GM12878 (cell line): ENCODE results near the gene RASL10A. TPM values are rescaled to one million over a fixed set of nuclear protein-coding genes. Genes with fewer than 3 reads are reported as not detected.

Experiments
- ATAC-seq: fragments of 200-7000 bp; cut with Tn5 transposase; 3 replicates; pipeline ENCODE4 v1.9.1; 2020; ENCODE audit warnings: mild to moderate bottlenecking, moderate library complexity
- BruUV-seq: library from RNA; stranded (reverse); fragments of 400-500 nt; replicated peaks from 2 replicates; lab custom pipeline; 2021; lab: Mats Ljungman, UMichigan
- CTCF ChIA-PET: fragments of 300-600 bp; sonication (Branson Sonifier 250); formaldehyde crosslinking; extraction: SDS; loops from one replicate; lab custom pipeline; 2021; ENCODE audit warnings: inconsistent platforms; lab: Yijun Ruan, JAX
- POLR2A ChIA-PET: fragments of 350-600 bp; formaldehyde crosslinking; extraction: SDS; loops from one replicate; lab custom pipeline; 2021; ENCODE audit warnings: inconsistent platforms; lab: Charles Lee
- RAD21 ChIA-PET: fragments of 300-600 bp; sonication (Branson Sonifier 250); formaldehyde crosslinking; loops from one replicate; lab custom pipeline; 2023; ENCODE audit warnings: antibody characterized with exemption; ENCODE audit not compliant: unreplicated experiment; lab: Charles Lee
- SMC1A ChIA-PET: fragments of 300-600 bp; sonication (Branson Sonifier 250); formaldehyde crosslinking; loops from one replicate; lab custom pipeline; 2023; ENCODE audit not compliant: unreplicated experiment, uncharacterized antibody; lab: Charles Lee
- DNase-seq: peaks from one replicate; pipeline ENCODE4 v3.0.0-alpha.2; 2011; ENCODE audit warnings: low read depth, low spot score
- FAIRE-seq: peaks from 3 replicates; lab custom pipeline; 2011; peaks lifted over from hg19 to GRCh38; lab: Jason Lieb, UNC
- H2AFZ ChIP-seq: 2 replicates; pipeline ENCODE4 v1.6.0; 2011; ENCODE audit warnings: low read depth, low read length, control low read depth; ENCODE audit not compliant: control insufficient read depth
- H3K27ac ChIP-seq: 2 replicates; pipeline ENCODE4 v1.5.1; 2011; ENCODE audit warnings: control low read depth; ENCODE audit not compliant: control insufficient read depth, insufficient read depth
- H3K27me3 ChIP-seq, 2 experiments: replicated peaks in 1 of 2; 2 replicates each; pipeline versions ENCODE4 v1.6.0 to v1.6.1; 2011; ENCODE audit warnings: low read length in 1 of 2; ENCODE audit not compliant: control insufficient read depth in 2 of 2, insufficient read depth in 2 of 2
- H3K36me3 ChIP-seq, 2 experiments: 2 replicates each; pipeline ENCODE4 v1.5.1; 2011; ENCODE audit warnings: low read length in 1 of 2; ENCODE audit not compliant: control insufficient read depth in 2 of 2, insufficient read depth in 2 of 2
- H3K4me1 ChIP-seq: 2 replicates; pipeline ENCODE4 v1.6.1; 2011; ENCODE audit warnings: mild to moderate bottlenecking, low read length, moderate library complexity, mixed read lengths; ENCODE audit not compliant: control insufficient read depth, insufficient read depth
- H3K4me2 ChIP-seq: 2 replicates; pipeline ENCODE4 v1.6.0; 2011; ENCODE audit warnings: control low read depth; ENCODE audit not compliant: control insufficient read depth, insufficient read depth
- H3K4me3 ChIP-seq: fragments of 200-600 bp; sonication (generic); 2 replicates; pipeline ENCODE4 v1.5.1; 2016
- H3K79me2 ChIP-seq: 2 replicates; pipeline ENCODE4 v1.6.0; 2011; ENCODE audit warnings: low read length; ENCODE audit not compliant: control insufficient read depth, insufficient read depth
- H3K9ac ChIP-seq: 2 replicates; pipeline ENCODE4 v1.8.0; 2011; ENCODE audit warnings: low read length, control low read depth, mixed read lengths; ENCODE audit not compliant: control insufficient read depth, insufficient read depth
- H3K9me3 ChIP-seq: replicated peaks from 3 replicates; pipeline ENCODE4 v1.5.1; 2011; ENCODE audit warnings: mild to moderate bottlenecking, low read length; ENCODE audit not compliant: control insufficient read depth, insufficient read depth
- H4K20me1 ChIP-seq: 2 replicates; pipeline ENCODE4 v1.6.0; 2011; ENCODE audit not compliant: control insufficient read depth, insufficient read depth
- EGR1 ChIP-seq, 2 experiments: IDR thresholded peaks; 1 replicate in 1 of 2; 2 replicates in 1 of 2; pipeline ENCODE4 v1.6.1; 2011 to 2012; ENCODE audit warnings: low read depth in 2 of 2, low read length in 2 of 2, borderline replicate concordance in 1 of 2, mild to moderate bottlenecking in 1 of 2, moderate library complexity in 1 of 2
- ETV6 ChIP-seq, 2 experiments: fragments of 450-650 bp in 1 of 2; IDR thresholded peaks in 1 of 2; conservative IDR thresholded peaks in 1 of 2; 2 replicates each; pipeline ENCODE4 v1.6.1; 2014; ENCODE audit warnings: antibody characterized with exemption in 1 of 2, borderline replicate concordance in 1 of 2, low read depth in 1 of 2, mild to moderate bottlenecking in 1 of 2, moderate library complexity in 1 of 2
- IRF4 ChIP-seq: IDR thresholded peaks from 2 replicates; pipeline ENCODE4 v1.6.1; 2011; ENCODE audit warnings: low read depth, low read length
- JUND ChIP-seq: IDR thresholded peaks from 2 replicates; pipeline ENCODE4 v1.6.1; 2012; ENCODE audit warnings: low read depth, mild to moderate bottlenecking, low read length, improper control_type of control experiment, moderate library complexity
- KAT2A ChIP-seq: conservative IDR thresholded peaks from 2 replicates; pipeline ENCODE4 v1.6.1; 2011; ENCODE audit warnings: low read depth, low read length; ENCODE audit not compliant: control insufficient read depth
- KLF5 ChIP-seq: fragments of 450-650 bp; IDR thresholded peaks from 2 replicates; pipeline ENCODE4 v1.6.1; 2014; ENCODE audit warnings: mild to moderate bottlenecking; ENCODE audit not compliant: partially characterized antibody
- LARP7 ChIP-seq: fragments of 450-650 bp; IDR thresholded peaks from 2 replicates; pipeline ENCODE4 v1.6.1; 2017; ENCODE audit warnings: mild to moderate bottlenecking
- POLR2AphosphoS2 ChIP-seq: IDR thresholded peaks from 2 replicates; pipeline ENCODE4 v1.6.1; 2011; ENCODE audit warnings: low read depth, mild to moderate bottlenecking, low read length, improper control_type of control experiment, moderate library complexity
- SUPT20H ChIP-seq: IDR thresholded peaks from 2 replicates; pipeline ENCODE4 v1.6.1; 2011; ENCODE audit warnings: low read depth, mild to moderate bottlenecking, low read length, moderate library complexity, borderline replicate concordance; ENCODE audit not compliant: control insufficient read depth
- ZNF274 ChIP-seq: IDR thresholded peaks from one replicate; pipeline ENCODE4 v1.8.0; 2011; ENCODE audit not compliant: insufficient read length, insufficient read depth
- ZSCAN29 ChIP-seq: fragments of 450-650 bp; IDR thresholded peaks from 2 replicates; pipeline ENCODE4 v1.6.1; 2017; ENCODE audit warnings: mild to moderate bottlenecking, moderate library complexity
- WGBS: methylation state at CpG from one replicate; pipeline ENCODE4 v1.1.6; 2016; ENCODE audit warnings: low lambda C conversion rate; ENCODE audit not compliant: insufficient replicate concordance, insufficient coverage; ENCODE audit errors: missing lambda C conversion rate; 5-methylcytosine and 5-hydroxymethylcytosine counted together
- in situ Hi-C: fragments of 300-500 bp; cut with MboI; formaldehyde crosslinking; loops from 9 replicates; pipeline ENCODE4 v1.14.3; 2018; ENCODE audit warnings: mixed read lengths
- intact Hi-C: fragments of 100-400 bp; cut with micrococcal nuclease; formaldehyde crosslinking; loops from one replicate; pipeline ENCODE4 v1.14.2; 2022; ENCODE audit not compliant: unreplicated experiment
- polyA plus RNA-seq, 11 experiments: library from polyadenylated mRNA; depleted of rRNA in 4 of 11; unstranded in 6 of 11; stranded (reverse) in 5 of 11; fragments of >200 nt; fragmentation: Nextera tagmentation in 4 of 11; fragmentation: Illumina TruSeq in 1 of 11; extraction: Ambion mirVana in 4 of 11; extraction: Trizol in 1 of 11; gene quantifications; 1 replicate in 1 of 11; 2 replicates in 10 of 11; pipeline versions ENCODE4 v1.2.1 to v1.2.3, GENCODE V29; 2011 to 2016; ENCODE audit warnings: inconsistent platforms in 2 of 11, missing spikeins in 2 of 11, low read depth in 1 of 11
- total RNA-seq, 4 experiments: library from RNA; depleted of rRNA in 3 of 4; stranded (reverse); fragments of >200 nt in 3 of 4; fragmentation: Illumina TruSeq in 1 of 4; extraction: Trizol in 1 of 4; gene quantifications; 2 replicates each; pipeline versions ENCODE4 v1.2.1 to v1.2.3, GENCODE V29; 2013 to 2021
- TF ChIP-seq, protein P1 (sequence below): IDR thresholded peaks from 2 replicates; pipeline ENCODE4 v1.6.1; 2012; ENCODE audit warnings: mild to moderate bottlenecking, low read depth, low read length

The RASL10A gene
- total and polyA plus RNA-seq, 10 of the 15 experiments (the other 5 are each of a cell fraction or from before 2014, with no cell fraction given): 0.12 to 0.46 (median 0.21) TPM; not detected in 6

DNA sequence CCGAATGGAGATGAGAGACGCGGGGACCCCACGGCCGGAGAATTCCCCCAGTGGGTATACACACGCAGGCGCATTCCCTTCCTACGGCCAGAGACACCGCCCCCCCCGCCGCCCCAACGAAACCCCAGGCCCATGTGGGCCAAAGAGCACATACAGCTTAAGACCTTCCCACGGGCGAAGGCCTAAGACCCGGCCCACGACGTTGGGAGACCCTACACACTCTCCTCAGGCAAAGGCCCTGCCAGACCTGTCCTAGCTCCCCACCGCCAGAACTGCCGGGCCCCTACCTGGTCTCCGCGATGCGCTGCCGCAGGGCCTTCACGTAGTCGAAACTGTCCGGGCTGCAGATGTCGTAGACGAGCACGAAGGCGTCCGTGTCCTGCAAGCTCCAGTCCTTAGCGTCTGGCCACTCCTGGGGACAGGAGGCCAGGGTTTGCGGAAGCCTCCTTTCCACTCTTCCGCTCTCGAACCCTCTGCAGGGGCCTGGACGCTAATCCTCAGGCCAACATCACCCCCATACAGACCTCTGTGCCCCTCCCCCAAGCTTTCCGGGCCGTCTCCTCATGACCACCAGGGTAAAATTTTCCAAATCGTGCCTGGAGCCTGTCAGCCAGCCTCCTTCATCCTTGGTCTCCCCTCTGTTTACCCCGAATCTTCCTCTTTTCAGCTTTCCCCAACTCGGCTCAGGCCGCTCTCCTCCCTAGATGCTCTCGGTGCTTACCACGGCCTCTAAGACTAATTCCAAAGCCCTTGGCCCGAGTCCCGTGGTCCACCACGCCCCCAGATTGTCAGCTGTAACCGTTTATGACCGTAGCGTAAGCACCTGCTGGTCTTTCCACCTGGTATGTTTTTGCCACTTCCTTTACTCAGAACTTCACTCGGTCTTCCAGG lies 1.7 kb downstream of the RASL10A start:
- DNase-seq: no peak
- FAIRE-seq: no peak
- Histone ChIP-seq H3K4me1 (no peaks in the 10 kb centered on the region), H3K27ac (no peak overlapping the region), H3K4me2 (no peak overlapping the region), H3K9me3 (no peaks in the 10 kb centered on the region), H4K20me1 (no peaks in the 10 kb centered on the region), H3K9ac (no peak overlapping the region)
- POLR2A ChIA-PET: interaction anchor here (0.6 kb wide), 1 partner anchor 134 kb away, joined by 3 read pairs; no protein-coding TSS in a partner anchor
- RAD21 ChIA-PET: interaction anchor here (1.0 kb wide), 1 partner anchor 241 kb away, joined by 4 read pairs; the partner anchor contains the start of gene KREMEN1
- no TSS peak for BruUV-seq
- ATAC-seq: no peak
- WGBS: 51% methylated on average over 46 of the region's 51 CpGs
- CTCF ChIA-PET: no interaction called here
- TF ChIP-seq ZNF274: no peak
- TF ChIP-seq, protein P1, sequence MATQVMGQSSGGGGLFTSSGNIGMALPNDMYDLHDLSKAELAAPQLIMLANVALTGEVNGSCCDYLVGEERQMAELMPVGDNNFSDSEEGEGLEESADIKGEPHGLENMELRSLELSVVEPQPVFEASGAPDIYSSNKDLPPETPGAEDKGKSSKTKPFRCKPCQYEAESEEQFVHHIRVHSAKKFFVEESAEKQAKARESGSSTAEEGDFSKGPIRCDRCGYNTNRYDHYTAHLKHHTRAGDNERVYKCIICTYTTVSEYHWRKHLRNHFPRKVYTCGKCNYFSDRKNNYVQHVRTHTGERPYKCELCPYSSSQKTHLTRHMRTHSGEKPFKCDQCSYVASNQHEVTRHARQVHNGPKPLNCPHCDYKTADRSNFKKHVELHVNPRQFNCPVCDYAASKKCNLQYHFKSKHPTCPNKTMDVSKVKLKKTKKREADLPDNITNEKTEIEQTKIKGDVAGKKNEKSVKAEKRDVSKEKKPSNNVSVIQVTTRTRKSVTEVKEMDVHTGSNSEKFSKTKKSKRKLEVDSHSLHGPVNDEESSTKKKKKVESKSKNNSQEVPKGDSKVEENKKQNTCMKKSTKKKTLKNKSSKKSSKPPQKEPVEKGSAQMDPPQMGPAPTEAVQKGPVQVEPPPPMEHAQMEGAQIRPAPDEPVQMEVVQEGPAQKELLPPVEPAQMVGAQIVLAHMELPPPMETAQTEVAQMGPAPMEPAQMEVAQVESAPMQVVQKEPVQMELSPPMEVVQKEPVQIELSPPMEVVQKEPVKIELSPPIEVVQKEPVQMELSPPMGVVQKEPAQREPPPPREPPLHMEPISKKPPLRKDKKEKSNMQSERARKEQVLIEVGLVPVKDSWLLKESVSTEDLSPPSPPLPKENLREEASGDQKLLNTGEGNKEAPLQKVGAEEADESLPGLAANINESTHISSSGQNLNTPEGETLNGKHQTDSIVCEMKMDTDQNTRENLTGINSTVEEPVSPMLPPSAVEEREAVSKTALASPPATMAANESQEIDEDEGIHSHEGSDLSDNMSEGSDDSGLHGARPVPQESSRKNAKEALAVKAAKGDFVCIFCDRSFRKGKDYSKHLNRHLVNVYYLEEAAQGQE: no peak
- TF ChIP-seq JUND: no peak
- no peak for TF ChIP-seq KAT2A
- no peak for TF ChIP-seq IRF4
- no peak for TF ChIP-seq EGR1 (IDR thresholded peaks at IDR 0.05; ENCODE audit: borderline replicate concordance in 1 of 2, low read depth in 2 of 2, low read length in 2 of 2)
- TF ChIP-seq ETV6 (conservative IDR thresholded peaks at IDR 0.05 in 1 of 2, IDR thresholded peaks at IDR 0.05 in 1 of 2; ENCODE audit: borderline replicate concordance in 1 of 2, low read depth in 1 of 2): no peak
- no peak for TF ChIP-seq KLF5
- no peak for TF ChIP-seq SUPT20H
- no peak for TF ChIP-seq ZSCAN29
- TF ChIP-seq POLR2AphosphoS2: no peak
- TF ChIP-seq LARP7: no peak
- TF ChIP-seq, all 136 proteins: peak for 0
- H2AFZ ChIP-seq: no peak overlapping the region
- intact Hi-C loops: no loop called here
- SMC1A ChIA-PET: no interaction called here
- in situ Hi-C loops: no loop called here
- H3K79me2 ChIP-seq: no peaks in the 10 kb centered on the region
- no peak overlapping the region for H3K4me3 ChIP-seq
- H3K36me3 ChIP-seq: no peaks in the 10 kb centered on the region
- H3K27me3 ChIP-seq: peaks cover 7 to 9% of the 10 kb centered on the region in 2 experiments; a peak in 3 of 4 replicates
